Esophagus muscularis mucosa (tissue), 3 donors: ENCODE results near the gene EPHA4.

Experiments used
- POLR2A ChIP-seq: fragments of 450-650 bp; IDR thresholded peaks from one replicate; pipeline ENCODE4 v1.6.1; 2017; ENCODE audit warnings: antibody characterized with exemption, moderate library complexity, mild to moderate bottlenecking, low read depth
- POLR2AphosphoS5 ChIP-seq, 2 donors: sonication (generic); formaldehyde crosslinking; IDR thresholded peaks; one replicate each; pipeline ENCODE4 v1.6.1; 2017; ENCODE audit warnings: antibody characterized with exemption in 2 of 2
- TF ChIP-seq, protein P1 (sequence below), 3 experiments: fragments of 200-600 bp in 2 of 3; fragments of 450-650 bp in 1 of 3; sonication (generic) in 2 of 3; IDR thresholded peaks; one replicate each; pipeline ENCODE4 v1.5.1; 2017 to 2019; ENCODE audit warnings: antibody characterized with exemption in 3 of 3, mild to moderate bottlenecking in 2 of 3, moderate library complexity in 1 of 3

DNA sequence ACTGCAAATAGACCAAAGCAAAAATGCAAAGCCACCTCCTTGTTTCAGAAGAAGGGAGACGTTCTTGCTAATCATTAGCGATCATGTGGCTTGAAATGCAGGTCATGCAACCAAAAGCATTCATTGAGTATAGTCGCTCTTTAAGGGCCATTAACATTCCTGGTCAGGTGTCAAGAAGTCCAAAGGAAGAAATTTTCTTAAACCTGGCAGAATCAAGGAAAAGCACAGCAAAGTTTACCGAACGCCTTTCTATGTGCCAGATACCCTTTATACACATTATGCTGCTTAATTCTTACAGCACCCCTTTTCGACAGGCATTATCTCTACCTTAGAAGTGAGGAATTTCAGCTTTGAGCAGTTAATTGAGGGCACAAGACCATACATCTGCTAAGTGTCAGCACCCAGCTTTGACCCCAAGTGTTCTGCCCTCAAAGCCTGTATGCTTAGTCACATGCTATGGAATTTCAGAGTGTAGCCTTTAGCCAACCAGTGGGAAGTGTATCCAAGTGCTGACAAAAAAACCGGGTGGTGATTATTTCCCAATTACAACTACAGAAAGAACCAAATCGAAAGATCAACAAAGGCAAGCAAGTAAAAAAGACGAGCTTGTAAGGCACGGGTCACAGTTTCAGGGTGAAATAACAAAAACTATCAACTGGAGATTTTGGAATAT lies 70.8 kb downstream of the EPHA4 start:
- TF ChIP-seq, protein P1, sequence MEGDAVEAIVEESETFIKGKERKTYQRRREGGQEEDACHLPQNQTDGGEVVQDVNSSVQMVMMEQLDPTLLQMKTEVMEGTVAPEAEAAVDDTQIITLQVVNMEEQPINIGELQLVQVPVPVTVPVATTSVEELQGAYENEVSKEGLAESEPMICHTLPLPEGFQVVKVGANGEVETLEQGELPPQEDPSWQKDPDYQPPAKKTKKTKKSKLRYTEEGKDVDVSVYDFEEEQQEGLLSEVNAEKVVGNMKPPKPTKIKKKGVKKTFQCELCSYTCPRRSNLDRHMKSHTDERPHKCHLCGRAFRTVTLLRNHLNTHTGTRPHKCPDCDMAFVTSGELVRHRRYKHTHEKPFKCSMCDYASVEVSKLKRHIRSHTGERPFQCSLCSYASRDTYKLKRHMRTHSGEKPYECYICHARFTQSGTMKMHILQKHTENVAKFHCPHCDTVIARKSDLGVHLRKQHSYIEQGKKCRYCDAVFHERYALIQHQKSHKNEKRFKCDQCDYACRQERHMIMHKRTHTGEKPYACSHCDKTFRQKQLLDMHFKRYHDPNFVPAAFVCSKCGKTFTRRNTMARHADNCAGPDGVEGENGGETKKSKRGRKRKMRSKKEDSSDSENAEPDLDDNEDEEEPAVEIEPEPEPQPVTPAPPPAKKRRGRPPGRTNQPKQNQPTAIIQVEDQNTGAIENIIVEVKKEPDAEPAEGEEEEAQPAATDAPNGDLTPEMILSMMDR (IDR thresholded peaks at IDR 0.05): no peak
- TF ChIP-seq POLR2A: no peak
- TF ChIP-seq POLR2AphosphoS5 (IDR thresholded peaks at IDR 0.05): no peak
